HepG2 (cell line): ENCODE measurements around the gene STC2. TPM values are rescaled to one million over a fixed set of nuclear protein-coding genes. Genes with fewer than 3 reads are reported as not detected.

Experiments
- BRD4 ChIP-seq: sonication (generic); formaldehyde crosslinking; IDR thresholded peaks from 2 replicates; pipeline ENCODE4 v1.4.0; 2020; ENCODE audit warnings: missing genetic modification reagents
- CSRNP2 ChIP-seq: sonication (generic); formaldehyde crosslinking; conservative IDR thresholded peaks from 2 replicates; pipeline ENCODE4 v1.8.0; 2022; ENCODE audit warnings: low read depth, missing genetic modification reagents
- FUBP1 ChIP-seq: sonication (generic); formaldehyde crosslinking; IDR thresholded peaks from 2 replicates; pipeline ENCODE4 v1.5.1; 2020; ENCODE audit warnings: missing genetic modification reagents, mild to moderate bottlenecking, borderline replicate concordance
- GABPB1 ChIP-seq: IDR thresholded peaks from 2 replicates; pipeline ENCODE4 v1.6.1; 2016; ENCODE audit warnings: mild to moderate bottlenecking, missing genetic modification reagents, moderate library complexity, missing compliant biosample characterization
- GZF1 ChIP-seq: sonication (generic); formaldehyde crosslinking; IDR thresholded peaks from 2 replicates; pipeline ENCODE4 v1.5.1; 2020; ENCODE audit warnings: mild to moderate bottlenecking, missing genetic modification reagents
- HIVEP1 ChIP-seq: sonication (generic); formaldehyde crosslinking; IDR thresholded peaks from 2 replicates; pipeline ENCODE4 v1.4.0; 2020; ENCODE audit warnings: mild to moderate bottlenecking, missing genetic modification reagents
- MEIS1 ChIP-seq: sonication (generic); formaldehyde crosslinking; IDR thresholded peaks from 2 replicates; pipeline ENCODE4 v1.9.0; 2021; ENCODE audit warnings: mild to moderate bottlenecking, missing genetic modification reagents, moderate library complexity, borderline replicate concordance
- RERE ChIP-seq: IDR thresholded peaks from 2 replicates; pipeline ENCODE4 v1.6.1; 2016; ENCODE audit warnings: low read depth, missing genetic modification reagents, missing compliant biosample characterization
- RNF219 ChIP-seq: sonication (generic); formaldehyde crosslinking; IDR thresholded peaks from 2 replicates; pipeline ENCODE4 v1.5.0; 2020; ENCODE audit warnings: mild to moderate bottlenecking, missing genetic modification reagents
- RXRB ChIP-seq: IDR thresholded peaks from 2 replicates; pipeline ENCODE4 v1.6.1; 2016; ENCODE audit warnings: borderline replicate concordance, missing genetic modification reagents, missing compliant biosample characterization
- SATB2 ChIP-seq: sonication (generic); formaldehyde crosslinking; IDR thresholded peaks from 2 replicates; pipeline ENCODE4 v1.5.0; 2020; ENCODE audit warnings: missing genetic modification reagents
- TARDBP ChIP-seq: sonication (generic); formaldehyde crosslinking; IDR thresholded peaks from 2 replicates; pipeline ENCODE4 v1.8.0; 2022; ENCODE audit warnings: mild to moderate bottlenecking, missing genetic modification reagents
- ZBTB14 ChIP-seq: sonication (generic); formaldehyde crosslinking; IDR thresholded peaks from 2 replicates; pipeline ENCODE4 v1.4.0; 2020; ENCODE audit warnings: missing genetic modification reagents
- ZNF234 ChIP-seq: sonication (generic); formaldehyde crosslinking; conservative IDR thresholded peaks from 2 replicates; pipeline ENCODE4 v1.5.1; 2020; ENCODE audit warnings: mild to moderate bottlenecking, missing genetic modification reagents
- ZNF335 ChIP-seq: sonication (generic); formaldehyde crosslinking; IDR thresholded peaks from 2 replicates; pipeline ENCODE4 v1.4.0; 2020; ENCODE audit warnings: missing genetic modification reagents
- ZNF460 ChIP-seq: sonication (generic); formaldehyde crosslinking; IDR thresholded peaks from 2 replicates; pipeline ENCODE4 v1.5.1; 2020; ENCODE audit warnings: missing genetic modification reagents, mild to moderate bottlenecking, borderline replicate concordance
- polyA plus RNA-seq, 8 experiments: library from polyadenylated mRNA; depleted of rRNA in 3 of 8; stranded (reverse) in 7 of 8; unstranded in 1 of 8; fragments of >200 nt; fragmentation: Illumina TruSeq in 4 of 8; extraction: Trizol in 4 of 8; gene quantifications; 2 replicates each; pipeline versions ENCODE4 v1.2.1 to v1.2.3, GENCODE V29; 2011 to 2016; ENCODE audit warnings: low read depth in 4 of 8, missing spikeins in 1 of 8, mixed read lengths in 1 of 8; ENCODE audit not compliant: insufficient read depth in 1 of 8
- total RNA-seq, 5 experiments: library from RNA; depleted of rRNA; stranded (reverse); fragments of >200 nt; fragmentation: Illumina TruSeq; extraction: Trizol; gene quantifications; 2 replicates each; pipeline ENCODE4 v1.2.3, GENCODE V29; 2016; ENCODE audit warnings: low read depth in 1 of 5

STC2 gene
- total and polyA plus RNA-seq, 2 of the 13 experiments (the other 11 are each of a cell fraction or from before 2014, with no cell fraction given), result 27.1 to 69.2 TPM

- no peak for TF ChIP-seq RERE
- TF ChIP-seq GZF1, result no peak
- no peak for TF ChIP-seq TARDBP (CRISPR knock-in tag)
- peak; percentile 84 for TF ChIP-seq RXRB
- TF ChIP-seq CSRNP2 (CRISPR knock-in tag), result no peak
- TF ChIP-seq GABPB1 (CRISPR knock-in tag), result 0 out of 2 replicates have a peak, but pooled peaks have one; percentile 14
- TF ChIP-seq ZNF460 (CRISPR knock-in tag), result no peak
- no peak for TF ChIP-seq ZBTB14 (CRISPR knock-in tag)
- no peak for TF ChIP-seq ZNF335 (CRISPR knock-in tag)
- TF ChIP-seq RNF219 (CRISPR knock-in tag), result no peak
- TF ChIP-seq ZNF234 (CRISPR knock-in tag), result no peak
- TF ChIP-seq MEIS1 (CRISPR knock-in tag), result peak; percentile 42; the same call in 1 of the 2 replicates
- TF ChIP-seq BRD4 (CRISPR knock-in tag), result no peak
- no peak for TF ChIP-seq FUBP1
- TF ChIP-seq SATB2 (CRISPR knock-in tag), result peak; percentile 56; the same call in 1 of the 2 replicates
- 0 out of 2 replicates have a peak, but pooled peaks have one; percentile 54 for TF ChIP-seq HIVEP1 (CRISPR knock-in tag)
These were observed 24.2 kb downstream of the STC2 start (continued) for GRCh38 chr5:173303878-173304590.
